GM18873 (cell line): ENCODE results near the gene SLC25A5.
"Not testable (repeated sequence)": the region's sequence is repeated elsewhere in the genome, so short reads cannot be mapped to it uniquely, and the experiment has no call there.

Experiments used
- ATAC-seq: cut with Tn5 transposase; IDR thresholded peaks from one replicate; pipeline ENCODE4 v1.9.1; 2021; ENCODE audit warnings: mild to moderate bottlenecking, moderate library complexity, moderate number of reproducible peaks; ENCODE audit not compliant: unreplicated experiment, low FRiP score

SLC25A5 gene

GRCh38 chrX:119475389-119476101, 7.3 kb downstream of the SLC25A5 start:
- no peak for ATAC-seq

GRCh38 chrX:119477812-119478232, 9.6 kb downstream of the SLC25A5 start:
- ATAC-seq, result no peak

- ATAC-seq, result no peak
These were observed 10.3 kb downstream of the SLC25A5 start for GRCh38 chrX:119478504-119478903.

GRCh38 chrX:119479845-119480244, 11.6 kb downstream of the SLC25A5 start:
- no peak for ATAC-seq

- no peak for ATAC-seq
These were observed 13.1 kb downstream of the SLC25A5 start for GRCh38 chrX:119481323-119481801.

- ATAC-seq, result no peak
These were observed 13.8 kb downstream of the SLC25A5 start for GRCh38 chrX:119482041-119482440.

GRCh38 chrX:119482481-119483480, 14.5 kb downstream of the SLC25A5 start:
- no peak for ATAC-seq

GRCh38 chrX:119486745-119487144, 18.5 kb downstream of the SLC25A5 start:
- no peak for ATAC-seq

GRCh38 chrX:119487766-119488165, 19.5 kb downstream of the SLC25A5 start:
- ATAC-seq, result not testable (repeated sequence)

- ATAC-seq, result no peak
These were observed 20.5 kb downstream of the SLC25A5 start for GRCh38 chrX:119488749-119489148.

GRCh38 chrX:119489212-119490074, 21.2 kb downstream of the SLC25A5 start:
- no peak for ATAC-seq

GRCh38 chrX:119492463-119492862, 24.2 kb downstream of the SLC25A5 start:
- no peak for ATAC-seq

- ATAC-seq, result not testable (repeated sequence)
These were observed 25.7 kb downstream of the SLC25A5 start for GRCh38 chrX:119493851-119494495.

GRCh38 chrX:119495734-119496726, 27.8 kb downstream of the SLC25A5 start:
- no peak for ATAC-seq

- ATAC-seq, result no peak
These were observed 28.9 kb downstream of the SLC25A5 start for GRCh38 chrX:119497185-119497584.

GRCh38 chrX:119500061-119500800, 32.0 kb downstream of the SLC25A5 start:
- ATAC-seq, result no peak

GRCh38 chrX:119501511-119502148, 33.4 kb downstream of the SLC25A5 start:
- no peak for ATAC-seq
